NCI-H460 (cell line): Measurements from ENCODE around the gene PSMD8. TPM values are rescaled to one million over a fixed set of nuclear protein-coding genes. Genes with fewer than 3 reads are reported as not detected.
"Not testable (repeated sequence)": the region's sequence is repeated elsewhere in the genome, so short reads cannot be mapped to it uniquely, and the experiment has no call there.

Experiments
- DNase-seq: peaks from one replicate; pipeline ENCODE4 v3.0.0-alpha.2; 2016; ENCODE audit warnings: low read depth; ENCODE audit errors: extremely low read depth
- polyA plus RNA-seq: library from polyadenylated mRNA; depleted of rRNA; stranded (reverse); fragments of >200 nt; gene quantifications from 2 replicates; pipeline ENCODE4 v1.2.3, GENCODE V29; 2014; cell fraction: nucleus; rRNA removed
- total RNA-seq: library from RNA; depleted of rRNA; stranded (reverse); fragments of >200 nt; shearing (Covaris generic); gene quantifications from 2 replicates; pipeline ENCODE4 v1.2.3, GENCODE V29; 2014; rRNA removed

Gene PSMD8
- 155 and 167 TPM in 2 replicates for total RNA-seq
- 205 and 281 TPM in 2 replicates for polyA plus RNA-seq

GRCh38 chr19:38374332-38375097 is at the start of gene PSMD8:
Gene PSMD8, plus strand, starts transcription at chr19:38374571. Its CDS starts 31 bp downstream, at chr19:38374602.
- DNase-seq, result peak; percentile 97

DNA sequence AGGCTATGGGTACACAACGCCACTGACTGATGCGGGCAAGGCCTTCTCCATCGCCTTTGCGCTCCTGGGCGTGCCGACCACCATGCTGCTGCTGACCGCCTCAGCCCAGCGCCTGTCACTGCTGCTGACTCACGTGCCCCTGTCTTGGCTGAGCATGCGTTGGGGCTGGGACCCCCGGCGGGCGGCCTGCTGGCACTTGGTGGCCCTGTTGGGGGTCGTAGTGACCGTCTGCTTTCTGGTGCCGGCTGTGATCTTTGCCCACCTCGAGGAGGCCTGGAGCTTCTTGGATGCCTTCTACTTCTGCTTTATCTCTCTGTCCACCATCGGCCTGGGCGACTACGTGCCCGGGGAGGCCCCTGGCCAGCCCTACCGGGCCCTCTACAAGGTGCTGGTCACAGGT is 47.8 kb upstream of the PSMD8 start:
- no peak for DNase-seq

DNA sequence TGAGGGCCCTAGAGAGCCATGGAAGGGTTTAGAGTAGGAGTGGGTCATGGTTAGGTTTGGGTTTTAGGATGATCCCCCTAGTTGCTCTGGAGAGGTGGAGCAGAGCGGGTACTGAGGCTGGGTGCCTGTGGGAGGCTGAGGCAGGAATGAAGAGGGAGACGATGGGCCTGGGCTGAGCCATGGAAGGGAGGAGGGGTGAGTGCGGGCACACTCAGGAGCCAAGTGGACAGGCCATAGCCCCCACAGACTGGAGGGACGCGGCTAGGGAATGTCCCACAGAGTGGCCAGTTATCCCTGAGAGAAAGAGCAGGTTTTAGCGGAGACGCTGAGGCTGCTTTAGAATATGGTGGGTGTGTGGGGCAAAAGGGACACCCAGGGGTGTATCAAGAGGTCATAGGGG is 44.7 kb upstream of the PSMD8 start:
- no peak for DNase-seq

GRCh38 chr19:38331728-38332127 is 42.6 kb upstream of the PSMD8 start:
- no peak for DNase-seq

- DNase-seq, result no peak
Measured at GRCh38 chr19:38333245-38333644, 41.1 kb upstream of the PSMD8 start.

DNA sequence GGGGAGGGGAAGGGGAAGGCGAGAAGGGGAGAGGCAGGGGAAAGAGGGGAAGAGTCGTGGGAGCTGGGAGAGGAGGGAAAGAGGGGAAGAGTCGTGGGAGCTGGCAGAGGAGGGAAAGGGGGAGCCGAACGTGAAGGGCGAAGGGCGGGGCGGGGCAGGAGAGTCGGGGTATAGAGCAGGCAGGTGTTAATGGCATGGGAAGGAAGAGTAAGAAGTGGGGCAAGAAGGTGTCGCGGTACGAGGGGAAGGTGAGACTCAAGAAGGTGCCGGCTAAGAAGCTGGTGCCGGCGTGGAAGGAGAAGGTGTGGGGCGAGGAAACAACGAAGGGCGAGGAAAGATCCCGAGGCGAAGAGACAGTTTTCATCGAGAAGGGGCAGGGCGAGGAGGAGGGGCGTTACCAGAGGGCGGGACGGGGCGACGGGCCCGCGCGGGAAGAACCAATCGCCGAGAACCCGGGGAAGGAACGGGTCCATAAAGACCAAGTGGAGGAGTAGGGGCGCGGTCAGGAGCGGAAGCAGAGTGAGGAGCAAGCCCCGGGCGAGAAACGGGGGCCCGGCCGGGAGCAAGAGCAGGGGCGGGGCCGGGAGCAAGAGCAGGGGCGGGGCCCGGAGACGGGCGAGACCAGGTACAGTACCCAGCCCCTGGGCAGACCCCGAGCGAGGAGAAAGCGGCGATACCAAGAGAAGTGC is 38.3 kb upstream of the PSMD8 start:
- peak; percentile 94 for DNase-seq

GRCh38 chr19:38336638-38337359 is 37.6 kb upstream of the PSMD8 start:
- peak; percentile 92 for DNase-seq

- no peak for DNase-seq
Measured at GRCh38 chr19:38337360-38337653, 37.1 kb upstream of the PSMD8 start.

GRCh38 chr19:38339011-38339410 is 35.4 kb upstream of the PSMD8 start:
- DNase-seq, result not testable (repeated sequence)

GRCh38 chr19:38340927-38341326 is 33.4 kb upstream of the PSMD8 start:
- DNase-seq, result no peak

- DNase-seq, result no peak
Measured at GRCh38 chr19:38346837-38347236, 27.5 kb upstream of the PSMD8 start.

DNA sequence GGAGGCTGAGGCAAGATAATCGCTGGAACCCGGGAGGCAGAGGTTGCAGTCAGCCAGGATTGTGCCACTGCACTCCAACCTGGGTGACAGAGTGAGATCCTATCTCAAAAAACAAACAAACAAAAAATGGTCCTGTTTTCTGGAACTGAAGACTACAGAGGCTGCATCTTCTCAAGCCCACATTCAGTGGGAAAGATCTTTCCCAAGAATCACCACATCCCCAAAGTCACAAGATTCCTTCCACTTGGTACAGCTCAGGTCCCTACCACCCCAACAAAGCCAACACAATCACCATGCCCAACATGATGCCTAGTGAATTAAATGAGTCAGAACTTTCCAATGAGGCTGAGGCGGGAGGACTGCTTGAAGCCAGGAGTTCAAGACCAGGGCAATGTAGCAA is 23.5 kb upstream of the PSMD8 start:
- no peak for DNase-seq

DNA sequence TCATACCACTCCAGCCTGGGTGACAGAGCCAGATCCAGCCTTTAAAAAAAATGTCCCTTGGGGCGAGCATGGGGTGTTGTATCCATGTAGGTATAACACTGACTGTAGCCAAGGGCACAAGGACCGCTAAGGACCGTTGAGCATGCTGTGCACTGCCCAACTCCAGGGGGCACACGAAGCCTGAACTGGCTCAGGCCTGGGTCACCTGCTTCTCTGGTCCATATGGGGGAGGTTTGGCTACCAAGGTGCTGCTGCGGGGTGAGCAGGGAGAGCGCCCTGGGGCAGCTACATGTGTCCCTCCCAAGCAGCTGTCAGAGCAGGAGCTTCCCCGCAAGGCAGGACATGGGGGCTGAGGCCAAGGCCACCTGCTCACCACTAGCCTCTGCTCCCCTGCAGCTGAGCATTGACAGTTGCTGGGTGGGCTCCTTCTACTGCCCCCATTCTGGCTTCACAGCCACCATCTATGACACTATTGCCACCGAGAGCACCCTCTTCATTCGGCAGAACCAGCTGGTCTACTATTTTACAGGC is 22.4 kb upstream of the PSMD8 start:
- no peak for DNase-seq

DNA sequence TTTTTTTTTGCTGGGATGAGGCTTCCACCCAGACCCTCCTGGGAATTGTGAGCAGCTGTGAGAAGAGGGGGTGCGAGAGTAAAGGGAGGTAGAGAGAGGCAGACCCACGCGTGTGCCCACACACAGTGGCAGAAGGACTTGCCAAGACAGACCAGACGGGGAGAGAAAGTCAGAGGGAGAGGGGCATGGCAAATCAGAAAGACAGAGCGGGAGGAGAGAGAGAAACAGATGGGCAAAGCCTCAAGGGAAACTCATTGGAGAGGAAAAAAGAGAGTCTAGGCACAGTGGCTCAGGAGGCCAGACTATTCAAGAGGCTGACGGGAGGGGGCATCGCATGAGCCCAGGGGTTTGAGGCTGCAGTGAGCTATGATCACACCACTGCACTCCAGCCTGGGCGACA is 21.8 kb upstream of the PSMD8 start:
- no peak for DNase-seq

DNA sequence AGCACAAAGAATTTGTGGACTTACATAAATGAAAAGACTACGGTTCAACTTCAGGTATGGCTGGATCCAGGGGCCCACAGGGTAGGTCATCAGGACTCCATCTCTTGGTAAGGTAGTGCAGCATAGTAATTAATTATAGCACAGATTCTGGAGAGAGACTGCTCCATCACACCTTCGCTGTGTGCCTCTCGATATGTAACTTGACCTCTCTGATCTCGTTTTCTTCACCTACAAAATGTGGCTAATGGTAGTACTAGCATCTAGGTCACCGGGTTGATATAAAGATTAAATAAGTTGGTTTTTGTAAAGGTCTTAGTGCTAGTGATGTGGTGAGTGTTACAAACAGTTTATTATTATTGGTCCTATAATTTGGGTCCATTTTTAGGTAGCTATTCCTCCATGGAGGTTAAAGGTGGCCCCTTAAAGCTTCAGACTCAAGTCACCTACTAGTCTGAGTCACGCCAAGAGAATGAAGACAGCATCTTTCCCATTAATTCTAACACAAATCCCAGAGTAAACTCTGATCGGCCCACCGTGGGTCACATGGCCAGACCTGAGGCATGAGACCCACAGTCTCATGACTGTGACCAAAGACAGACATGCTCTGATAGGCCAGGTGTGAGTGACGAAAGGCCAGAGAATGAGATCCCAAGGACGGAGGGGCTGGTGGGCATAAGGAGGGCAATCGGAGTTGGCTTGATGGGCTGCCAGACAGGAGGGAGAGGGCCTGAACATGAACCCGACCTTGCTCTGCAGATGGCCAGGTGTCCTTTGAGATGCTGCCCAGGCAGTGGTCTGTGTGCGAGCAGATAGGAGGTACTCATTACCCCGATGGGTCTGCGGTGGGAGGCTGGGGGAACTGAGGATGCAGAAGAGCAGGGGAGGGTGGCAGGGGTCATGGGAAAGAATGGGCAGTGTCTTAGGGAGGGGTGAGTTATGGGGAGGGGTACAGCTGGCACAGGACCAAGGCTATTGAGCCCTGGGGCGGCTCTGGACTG is 18.3 kb upstream of the PSMD8 start:
- DNase-seq, result no peak

DNA sequence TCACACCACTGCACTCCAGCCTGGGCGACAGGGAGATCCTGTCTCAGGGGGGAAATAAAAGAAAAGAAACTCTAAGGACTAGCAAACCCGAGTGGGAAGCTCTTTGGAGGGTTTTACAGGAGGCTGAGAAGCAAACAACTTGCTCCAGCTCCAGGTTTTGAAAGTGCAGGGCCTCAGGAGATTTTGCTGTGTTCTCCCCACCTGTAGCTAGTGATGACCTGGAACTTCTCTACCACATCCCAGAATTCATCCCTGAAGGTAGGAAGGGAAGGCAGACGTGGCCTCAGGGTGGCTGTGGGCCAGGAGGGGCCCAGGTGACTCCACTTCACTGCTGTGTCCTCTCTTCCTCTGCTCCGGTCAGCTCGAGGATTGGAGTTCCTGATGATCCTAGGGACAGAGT is 16.3 kb upstream of the PSMD8 start:
- no peak for DNase-seq

GRCh38 chr19:38359242-38360021 is 14.9 kb upstream of the PSMD8 start:
- DNase-seq, result no peak

DNA sequence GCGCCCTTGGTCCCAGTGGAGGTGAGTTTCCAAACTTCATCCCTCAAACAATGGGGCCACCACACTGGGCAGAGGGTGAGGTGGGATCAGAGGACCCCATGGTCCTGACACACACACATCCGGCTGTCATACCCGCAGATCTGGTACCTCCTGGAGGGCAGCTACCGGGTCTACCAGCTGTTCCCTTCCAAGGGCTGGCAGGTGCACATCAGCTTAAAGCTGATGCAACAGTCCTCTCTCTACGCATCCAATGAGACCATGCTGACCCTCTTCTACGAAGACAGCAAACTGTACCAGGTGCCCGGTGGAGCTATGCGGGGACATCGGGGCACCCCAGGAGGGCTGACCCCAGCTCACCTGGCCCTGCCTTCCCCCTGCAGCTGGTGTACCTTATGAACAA is 14.0 kb upstream of the PSMD8 start:
- DNase-seq, result no peak

- no peak for DNase-seq
Measured at GRCh38 chr19:38360839-38361631, 13.3 kb upstream of the PSMD8 start.
